ENCODE data around the gene XRCC4.

DNA sequence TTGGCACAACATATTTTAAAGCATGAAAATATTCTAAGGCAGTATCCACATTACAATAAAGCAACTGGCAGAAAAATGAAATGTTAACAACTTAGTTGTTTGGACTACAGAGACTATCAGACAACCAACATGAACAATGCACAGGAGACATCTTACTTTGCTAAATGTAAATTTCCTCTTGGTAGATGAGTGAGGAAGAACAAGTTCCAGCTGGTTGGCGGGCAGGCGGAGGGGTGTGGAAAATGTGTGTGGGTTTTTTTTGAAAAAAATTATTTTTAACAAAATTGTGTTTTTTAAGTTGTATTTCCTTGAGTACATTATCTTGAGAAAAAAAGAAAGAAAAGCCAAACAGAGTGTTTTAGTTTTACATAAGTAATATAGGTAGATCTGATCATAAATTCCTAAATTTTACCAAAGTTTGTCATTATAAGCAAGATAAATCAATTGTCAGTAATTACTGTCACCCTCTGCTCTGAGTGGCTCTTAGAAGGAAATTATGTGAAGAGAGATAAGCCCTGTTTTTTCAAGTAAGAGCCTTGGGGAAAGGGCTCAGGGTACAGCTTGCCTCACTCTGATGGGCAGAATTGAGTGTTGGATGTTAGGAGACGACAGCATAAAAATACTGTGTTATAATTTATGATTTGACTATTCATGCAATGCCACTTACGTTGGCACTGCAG is 42.7 kb upstream of the XRCC4 start:
- no peak for TF ChIP-seq POLR2A (IDR thresholded peaks at IDR 0.05)
- TF ChIP-seq, protein P1, sequence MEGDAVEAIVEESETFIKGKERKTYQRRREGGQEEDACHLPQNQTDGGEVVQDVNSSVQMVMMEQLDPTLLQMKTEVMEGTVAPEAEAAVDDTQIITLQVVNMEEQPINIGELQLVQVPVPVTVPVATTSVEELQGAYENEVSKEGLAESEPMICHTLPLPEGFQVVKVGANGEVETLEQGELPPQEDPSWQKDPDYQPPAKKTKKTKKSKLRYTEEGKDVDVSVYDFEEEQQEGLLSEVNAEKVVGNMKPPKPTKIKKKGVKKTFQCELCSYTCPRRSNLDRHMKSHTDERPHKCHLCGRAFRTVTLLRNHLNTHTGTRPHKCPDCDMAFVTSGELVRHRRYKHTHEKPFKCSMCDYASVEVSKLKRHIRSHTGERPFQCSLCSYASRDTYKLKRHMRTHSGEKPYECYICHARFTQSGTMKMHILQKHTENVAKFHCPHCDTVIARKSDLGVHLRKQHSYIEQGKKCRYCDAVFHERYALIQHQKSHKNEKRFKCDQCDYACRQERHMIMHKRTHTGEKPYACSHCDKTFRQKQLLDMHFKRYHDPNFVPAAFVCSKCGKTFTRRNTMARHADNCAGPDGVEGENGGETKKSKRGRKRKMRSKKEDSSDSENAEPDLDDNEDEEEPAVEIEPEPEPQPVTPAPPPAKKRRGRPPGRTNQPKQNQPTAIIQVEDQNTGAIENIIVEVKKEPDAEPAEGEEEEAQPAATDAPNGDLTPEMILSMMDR (IDR thresholded peaks at IDR 0.05 in 4 of 5, conservative IDR thresholded peaks at IDR 0.05 in 1 of 5) = no peak

Measured in gastrocnemius medialis (tissue), 4 donors.